GM18868 (cell line): ENCODE measurements around the gene PDGFC.

Experiments
- ATAC-seq: cut with Tn5 transposase; IDR thresholded peaks from one replicate; pipeline ENCODE4 v1.9.1; 2021; ENCODE audit warnings: mild to moderate bottlenecking, moderate library complexity; ENCODE audit not compliant: unreplicated experiment

PDGFC gene

DNA sequence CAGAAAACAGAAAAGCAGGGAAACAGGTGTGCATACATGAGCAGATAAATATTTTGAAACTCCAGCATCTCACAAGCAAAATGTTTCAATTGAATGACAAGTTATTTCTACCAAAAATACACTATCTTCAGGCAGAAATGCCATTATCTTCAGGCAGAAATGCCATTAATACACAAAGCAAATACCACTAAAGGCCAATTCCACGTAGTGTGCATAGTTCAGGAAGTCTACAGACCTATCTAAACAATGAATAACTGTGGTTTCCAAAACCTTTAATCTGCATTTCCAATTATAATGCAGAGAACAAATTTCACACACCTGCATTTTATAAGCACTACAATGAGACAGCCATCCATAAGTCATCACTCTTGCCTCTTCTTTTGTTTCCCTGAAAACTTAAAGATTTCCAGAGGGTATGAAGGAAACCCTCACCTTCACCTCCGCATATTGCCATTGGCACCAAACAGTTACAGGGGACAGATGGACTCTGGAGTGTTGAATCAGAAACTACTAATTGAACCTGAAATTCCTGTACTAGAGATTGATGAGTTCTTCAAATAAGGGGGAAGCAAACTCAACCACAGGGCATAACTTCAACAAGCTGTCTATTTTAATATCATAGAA lies 179.0 kb downstream of the PDGFC start:
- no peak for ATAC-seq

DNA sequence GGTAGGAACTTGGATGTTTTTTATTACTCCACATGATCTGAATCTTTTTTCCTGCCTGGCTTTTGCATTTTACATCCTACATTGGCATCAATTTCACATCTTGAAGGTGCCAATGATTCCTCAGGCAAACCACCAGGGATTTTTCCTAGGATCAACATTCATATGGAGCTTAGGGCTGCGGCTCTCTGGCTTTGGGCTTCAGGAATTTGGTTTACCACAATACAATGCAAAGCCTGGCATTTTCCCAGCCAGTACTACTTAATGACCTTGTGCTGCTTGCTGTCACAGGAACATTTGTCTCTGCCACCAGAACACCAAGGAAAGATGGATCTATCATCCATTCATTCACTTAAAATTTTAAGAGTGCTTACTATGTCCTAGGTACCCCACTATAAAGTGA lies 180.7 kb downstream of the PDGFC start:
- no peak for ATAC-seq

DNA sequence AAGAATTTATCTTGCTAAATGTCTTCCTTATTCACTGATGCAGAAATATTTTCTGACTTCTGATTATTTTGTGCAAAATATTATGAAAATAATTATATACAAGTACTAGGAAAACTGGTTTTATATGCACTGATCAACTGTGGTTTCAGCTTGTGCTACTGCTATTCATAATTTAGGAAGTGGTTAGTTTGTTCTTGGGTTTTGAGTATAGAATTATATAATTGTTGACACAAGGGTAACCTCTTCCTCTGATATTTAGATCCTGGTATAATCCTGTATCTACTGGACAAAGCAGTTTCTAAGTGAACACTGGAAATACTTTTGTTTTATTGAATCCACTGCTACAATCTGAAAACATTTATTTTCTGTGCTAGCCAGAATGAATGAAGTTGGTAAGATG lies 182.8 kb downstream of the PDGFC start:
- peak; percentile 51 for ATAC-seq

DNA sequence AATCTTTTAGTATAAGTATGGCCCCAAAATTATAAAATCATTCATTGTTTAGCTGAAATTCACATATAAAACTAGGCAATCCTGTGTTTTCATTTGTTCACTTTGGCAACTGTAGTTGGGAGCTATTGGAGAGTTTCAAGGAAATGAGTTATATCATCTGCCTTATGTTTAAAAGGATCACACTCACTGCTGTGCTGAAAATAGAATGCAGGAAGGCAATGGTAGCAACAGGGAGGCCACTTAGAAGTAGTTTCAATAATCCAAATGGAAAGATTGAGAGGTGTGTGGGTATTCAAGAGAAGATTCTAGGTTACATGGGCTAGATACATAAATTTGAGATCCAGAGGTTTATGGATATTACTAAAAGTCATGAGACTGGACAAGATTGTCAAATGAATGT lies 184.9 kb downstream of the PDGFC start:
- no peak for ATAC-seq

DNA sequence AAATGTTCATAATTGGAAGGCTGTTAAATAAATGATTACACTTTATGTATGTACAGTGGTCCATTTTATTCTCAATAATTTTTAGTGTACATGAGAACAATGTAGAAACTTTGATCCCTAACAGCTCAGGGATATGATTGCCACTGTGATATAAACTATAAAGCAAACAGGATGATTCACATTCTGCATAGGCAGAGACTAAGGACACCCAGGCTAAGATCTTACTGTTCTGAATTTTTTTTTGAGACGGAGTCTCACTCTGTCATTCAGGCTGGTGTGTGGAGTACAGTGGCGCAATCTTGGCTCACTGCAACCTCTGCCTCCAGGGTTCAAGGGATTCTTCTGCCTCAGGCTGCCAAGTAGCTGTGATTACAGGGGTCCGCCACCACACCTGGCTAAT lies 186.6 kb downstream of the PDGFC start:
- no peak for ATAC-seq

DNA sequence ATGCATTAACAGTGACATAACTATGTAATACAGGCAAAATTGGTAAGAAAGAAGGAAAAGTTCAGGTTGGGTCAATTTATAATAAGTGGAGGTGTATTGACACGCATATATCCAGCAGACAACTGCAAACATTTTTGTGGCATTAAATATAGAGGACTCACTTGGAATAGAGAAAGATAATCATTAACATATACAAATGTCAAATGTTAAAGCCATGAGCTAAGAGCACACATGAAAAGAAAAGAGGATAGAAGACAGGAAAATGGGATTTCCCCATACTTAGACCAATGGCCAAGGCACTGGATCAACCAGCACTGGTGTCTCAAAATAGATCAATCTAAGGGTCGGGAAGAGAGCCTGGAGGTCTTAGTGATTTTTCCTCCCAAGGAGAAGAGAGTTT lies 187.6 kb downstream of the PDGFC start:
- ATAC-seq = no peak

DNA sequence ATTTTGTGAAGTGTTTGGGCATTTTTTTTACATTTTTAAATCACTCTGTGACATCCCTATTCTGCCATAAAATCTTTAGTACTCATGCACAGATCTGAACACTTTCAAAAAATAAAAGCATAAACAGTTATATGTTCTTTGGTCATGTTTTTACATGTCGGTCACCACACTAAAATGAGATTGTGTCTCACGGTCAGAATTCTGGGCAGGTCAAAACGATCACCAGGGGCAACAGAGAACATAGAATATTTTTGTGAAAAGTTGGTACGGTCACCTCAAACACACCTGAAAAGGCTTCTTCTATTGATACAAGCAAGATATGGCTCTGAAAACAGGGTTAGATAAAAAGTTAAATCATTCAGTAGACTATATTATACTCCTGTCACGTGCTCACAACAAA lies 189.1 kb downstream of the PDGFC start:
- ATAC-seq = no peak

DNA sequence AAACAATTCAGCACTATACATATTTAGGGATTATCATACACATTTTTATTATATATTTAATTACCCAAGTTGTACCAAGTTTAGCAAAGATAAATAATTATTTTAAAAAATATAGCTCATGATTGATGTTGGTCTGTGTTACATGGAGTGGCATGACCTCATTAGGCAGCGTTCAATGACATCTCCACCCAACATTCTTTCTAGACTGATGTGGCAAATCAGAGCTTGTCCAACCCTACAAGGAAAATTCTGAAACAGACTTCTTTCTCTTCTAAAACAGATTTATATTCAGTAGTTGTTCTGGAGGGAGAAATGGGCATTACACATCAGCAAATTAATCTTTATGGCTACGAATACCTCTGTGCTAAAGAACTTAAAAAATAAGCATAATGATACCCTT lies 189.7 kb downstream of the PDGFC start:
- no peak for ATAC-seq

DNA sequence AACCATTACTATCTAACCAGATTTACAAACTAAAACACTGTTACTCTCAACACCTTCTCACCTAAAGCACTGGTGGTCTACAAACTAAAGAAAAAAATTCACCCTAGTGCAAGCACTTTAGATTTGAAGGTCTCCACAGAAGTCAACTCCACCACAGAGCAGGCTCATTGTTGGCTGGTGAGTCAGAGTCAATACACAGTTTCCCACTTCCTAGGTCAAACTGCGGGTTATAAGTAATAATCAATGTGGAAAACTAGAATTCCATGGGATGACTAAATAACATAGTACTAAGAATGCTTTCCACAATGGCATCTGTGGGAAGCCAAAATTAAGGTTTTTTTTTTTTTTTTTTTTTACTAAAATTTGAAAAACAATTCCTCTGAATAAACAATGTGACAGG lies 191.8 kb downstream of the PDGFC start:
- no peak for ATAC-seq

DNA sequence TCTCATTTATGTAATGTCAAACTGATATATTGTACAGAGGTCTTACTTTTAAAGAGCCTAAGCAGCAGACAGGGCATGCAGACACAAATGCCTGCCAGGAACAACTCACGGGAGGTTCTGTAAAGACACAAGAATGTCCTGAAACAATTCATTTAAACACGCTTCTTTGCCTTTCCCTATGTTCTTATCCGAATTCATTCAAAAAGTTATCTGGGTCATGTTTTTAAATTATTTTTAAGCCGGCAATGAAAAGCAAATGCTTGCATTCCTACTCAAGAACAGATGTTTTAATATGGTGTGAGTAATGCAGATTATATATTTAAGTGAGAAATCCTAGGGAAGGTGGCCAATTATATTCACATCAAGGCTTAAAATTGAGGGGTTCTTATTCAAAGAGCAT lies 192.6 kb downstream of the PDGFC start:
- no peak for ATAC-seq

DNA sequence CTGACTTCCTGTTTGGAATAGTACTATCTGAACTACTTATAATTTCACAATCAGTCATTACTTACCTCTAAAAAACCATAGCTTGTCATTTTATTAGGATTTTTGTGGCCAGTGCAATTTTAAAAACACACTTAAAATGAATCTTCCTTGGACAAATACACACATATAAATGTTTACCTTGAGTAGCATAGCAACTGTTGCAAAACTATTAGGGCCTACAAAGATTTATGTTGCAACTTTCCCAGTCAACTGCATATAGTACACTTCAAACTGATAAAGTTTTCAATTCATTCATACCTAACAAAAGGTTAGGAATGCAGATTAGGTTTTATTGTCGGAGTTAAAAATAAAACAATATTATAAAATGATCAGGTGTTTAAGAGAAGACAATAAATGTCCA lies 193.0 kb downstream of the PDGFC start:
- no peak for ATAC-seq

DNA sequence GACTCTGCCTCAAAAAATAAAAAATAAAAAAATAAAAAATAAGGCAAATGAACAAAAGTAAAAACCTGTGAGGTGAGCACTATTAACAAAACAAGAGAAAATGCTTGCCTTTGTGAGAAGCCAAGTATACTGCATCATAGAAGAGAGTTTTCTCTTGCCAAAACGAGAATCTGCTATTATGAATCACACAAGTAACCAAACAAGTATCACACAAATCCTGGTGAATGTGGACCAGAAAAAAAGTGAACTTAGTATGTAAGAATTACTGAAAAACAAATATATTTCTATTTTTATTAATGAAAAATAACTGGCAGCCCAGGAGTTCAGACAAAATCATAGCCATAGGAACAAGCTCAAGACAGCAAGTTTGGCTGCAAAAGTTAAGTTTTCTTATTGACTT lies 193.5 kb downstream of the PDGFC start:
- no peak for ATAC-seq

DNA sequence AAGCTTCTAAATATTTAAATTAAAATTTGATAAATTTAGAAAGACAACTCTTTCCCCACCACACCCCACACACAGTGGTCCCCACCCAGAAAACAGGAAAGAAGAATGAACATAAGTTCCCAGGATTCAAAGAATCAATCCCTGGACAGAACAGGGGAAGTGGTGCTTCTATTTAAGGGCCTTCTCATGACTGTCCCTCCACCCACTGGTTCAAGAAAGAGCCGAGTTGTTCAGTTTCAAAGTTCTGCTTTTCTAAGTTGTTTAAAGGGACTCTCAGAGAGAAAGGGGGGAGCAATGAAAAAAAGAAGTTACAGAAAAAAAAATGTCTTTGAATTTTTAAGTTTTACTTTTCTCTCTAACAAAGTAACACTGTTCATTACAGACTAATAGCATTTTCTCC lies 195.8 kb downstream of the PDGFC start:
- ATAC-seq = peak; percentile 50

DNA sequence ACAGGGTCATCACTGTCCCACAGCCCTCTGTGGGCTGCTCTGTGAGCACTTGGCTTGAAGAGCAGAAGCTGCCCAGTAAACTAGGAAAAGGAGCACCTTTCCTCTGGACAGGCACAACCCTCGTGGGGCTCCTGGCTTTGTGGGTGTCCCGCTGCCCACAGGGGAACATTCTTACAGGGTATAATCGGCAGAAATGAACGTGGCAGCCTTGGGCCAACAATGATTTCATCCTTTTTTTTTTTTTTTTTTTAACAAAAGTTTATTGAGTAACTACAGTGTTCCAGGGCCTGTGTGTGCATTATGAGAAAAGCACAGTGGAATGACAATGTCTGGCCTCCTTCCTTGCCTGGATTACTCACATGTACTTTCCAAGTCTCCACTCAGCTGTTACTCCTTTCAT lies 197.2 kb downstream of the PDGFC start:
- ATAC-seq = no peak

DNA sequence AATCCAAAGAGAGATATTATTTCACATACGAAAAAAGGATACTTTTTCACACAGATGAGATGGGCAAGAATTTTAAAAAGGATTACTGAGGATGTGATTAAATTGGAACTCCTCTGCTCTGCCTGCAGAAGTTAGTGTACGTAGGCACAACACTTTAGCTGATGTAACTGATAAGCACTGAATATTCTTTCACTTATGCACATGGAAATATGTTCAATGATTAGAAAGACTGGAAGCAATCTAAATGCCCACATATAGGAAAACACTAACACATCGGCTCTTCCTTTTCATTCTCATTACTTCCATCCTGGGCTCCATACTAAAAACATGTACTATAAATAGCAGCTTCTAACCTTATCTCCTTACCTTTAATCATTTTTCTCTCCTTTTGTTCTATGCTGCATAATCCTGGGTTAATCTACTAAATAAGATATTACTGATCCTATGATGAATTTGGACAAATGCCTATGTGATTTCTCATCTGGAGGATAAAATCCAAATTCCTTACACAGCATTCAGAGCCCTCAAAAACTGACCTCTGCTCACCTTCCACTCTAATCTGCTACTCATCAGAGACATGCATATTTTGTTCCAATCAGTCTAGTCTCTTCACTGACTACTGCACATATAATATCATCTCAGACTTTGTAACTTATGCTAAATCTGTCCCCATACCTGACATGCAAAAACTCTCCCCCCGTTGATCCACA lies 197.8 kb downstream of the PDGFC start:
- no peak for ATAC-seq

DNA sequence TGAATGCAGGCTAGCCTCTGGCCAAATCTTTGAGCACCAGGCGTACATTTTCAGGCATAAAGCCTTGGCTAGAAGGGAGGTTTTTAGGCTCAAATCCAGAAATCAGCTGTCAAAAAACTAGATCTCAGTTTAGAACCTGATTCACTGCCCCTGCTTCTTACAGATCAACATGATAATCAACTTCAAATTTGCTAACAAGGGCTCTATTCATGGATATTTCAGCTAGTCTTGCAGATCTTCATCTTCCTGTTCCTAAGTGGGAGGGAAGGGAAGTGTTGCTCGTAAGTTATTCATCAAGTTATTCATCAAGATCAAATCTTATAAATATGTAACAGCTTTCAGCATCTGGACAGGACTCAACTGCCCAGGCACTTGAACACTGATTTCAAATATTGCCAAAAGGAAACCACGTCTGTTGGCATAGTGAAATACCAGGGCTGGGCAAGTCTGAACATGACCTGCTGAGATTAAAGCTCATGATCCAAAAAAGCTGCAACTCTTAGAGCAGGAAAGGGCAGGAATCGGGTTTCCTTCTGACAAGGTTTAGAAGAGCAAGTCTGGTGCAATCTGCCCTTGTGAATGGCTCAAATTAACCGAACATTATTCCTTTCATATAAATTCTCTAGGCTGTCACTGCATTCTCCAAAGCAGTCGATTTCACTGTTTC lies 200.3 kb downstream of the PDGFC start:
- peak; percentile 39 for ATAC-seq

DNA sequence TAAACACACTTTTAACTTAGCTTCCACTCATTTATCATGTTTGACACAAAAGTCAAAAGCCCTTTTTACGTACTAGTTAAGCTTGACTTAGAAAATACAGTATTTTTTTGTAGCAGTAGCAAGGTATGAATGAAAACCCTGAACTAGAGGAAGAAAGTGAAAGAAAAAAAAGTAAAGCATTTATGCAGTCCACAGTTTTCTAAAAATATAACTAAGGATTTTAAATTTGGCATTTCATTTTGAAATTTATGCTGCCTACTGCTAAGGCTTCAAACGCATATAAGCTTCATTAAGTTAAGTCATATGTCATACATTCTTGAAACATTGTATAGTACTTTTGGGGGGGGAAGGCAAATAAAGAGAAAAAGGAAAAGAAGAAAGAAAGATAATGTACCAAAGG lies 201.5 kb downstream of the PDGFC start:
- no peak for ATAC-seq

DNA sequence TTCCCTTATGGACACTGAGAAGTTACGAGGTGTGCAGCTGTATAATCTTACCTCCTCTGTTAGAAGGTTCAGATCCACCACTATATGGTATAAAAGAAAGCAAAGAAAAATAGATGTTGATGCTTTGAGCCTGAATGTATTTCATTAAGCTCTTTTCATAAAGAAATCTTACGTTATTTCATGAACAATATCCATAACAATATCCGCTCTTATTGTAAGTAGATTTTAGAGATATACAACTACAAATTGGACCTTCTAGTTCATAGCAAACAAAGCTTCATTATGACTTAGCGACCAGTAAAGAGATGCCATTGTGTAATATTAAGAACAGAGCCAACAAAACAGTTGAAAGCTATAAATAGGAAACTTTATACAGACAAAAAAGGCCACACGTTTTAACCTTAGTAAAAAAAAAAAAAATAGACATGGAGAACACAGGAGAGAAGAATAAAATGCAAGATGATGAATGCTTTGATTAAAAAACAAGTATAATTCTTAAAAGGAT lies 203.6 kb downstream of the PDGFC start:
- ATAC-seq = no peak

DNA sequence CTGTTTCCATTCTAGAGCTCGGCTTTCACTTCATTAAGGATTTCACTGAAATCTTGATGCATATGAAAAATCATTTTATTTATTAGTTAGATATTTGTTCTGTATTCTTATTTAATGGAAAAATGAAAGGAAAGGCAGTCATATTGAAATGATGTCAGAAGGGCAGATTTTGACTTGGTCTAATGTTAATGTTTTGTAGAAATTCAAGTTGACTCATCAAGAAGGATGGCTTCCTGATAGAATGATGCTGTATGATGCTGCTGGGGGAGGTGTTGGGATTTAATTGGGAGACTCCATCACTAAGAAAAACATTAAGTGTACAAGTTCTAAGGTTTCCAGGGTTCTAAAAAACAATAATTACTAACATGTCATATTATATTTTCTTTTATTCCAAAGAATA lies 204.8 kb downstream of the PDGFC start:
- ATAC-seq = no peak

DNA sequence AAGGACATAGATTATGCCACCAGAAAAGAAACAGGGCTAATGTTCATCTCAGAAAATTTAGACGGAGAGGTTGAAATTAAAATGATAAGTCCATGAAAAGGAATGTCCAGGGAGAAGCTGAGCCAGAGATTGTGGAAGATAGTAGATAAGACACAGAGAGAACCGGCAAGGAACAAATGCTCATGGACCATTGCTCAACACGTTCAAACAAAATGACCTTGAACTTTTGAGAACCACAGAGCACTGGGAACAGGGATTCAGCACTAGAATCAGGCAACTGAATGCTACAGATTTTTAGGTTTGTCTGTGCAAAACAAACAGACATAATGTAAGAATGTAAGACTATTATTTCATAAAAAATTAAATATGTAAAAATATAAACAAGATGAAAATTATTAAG lies 206.3 kb downstream of the PDGFC start:
- no peak for ATAC-seq

DNA sequence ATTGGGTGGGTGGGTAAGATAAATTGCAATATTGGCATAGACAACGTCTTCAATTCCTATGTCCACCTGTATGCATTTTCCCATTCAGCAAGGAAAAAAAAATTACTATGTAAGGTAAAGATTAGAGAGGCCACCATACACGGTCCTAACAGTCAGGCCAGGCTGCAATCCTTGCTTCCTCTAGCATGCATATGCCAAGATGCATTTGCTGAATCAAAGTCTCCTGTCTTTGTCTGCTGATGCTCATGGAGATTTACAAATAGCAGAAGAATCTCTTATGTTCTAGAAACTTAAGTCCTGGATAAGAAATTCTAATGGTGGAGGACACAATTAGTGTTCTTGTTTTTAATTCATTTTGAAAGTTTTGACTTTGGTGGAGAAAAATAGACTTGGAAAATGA lies 206.8 kb downstream of the PDGFC start:
- no peak for ATAC-seq

DNA sequence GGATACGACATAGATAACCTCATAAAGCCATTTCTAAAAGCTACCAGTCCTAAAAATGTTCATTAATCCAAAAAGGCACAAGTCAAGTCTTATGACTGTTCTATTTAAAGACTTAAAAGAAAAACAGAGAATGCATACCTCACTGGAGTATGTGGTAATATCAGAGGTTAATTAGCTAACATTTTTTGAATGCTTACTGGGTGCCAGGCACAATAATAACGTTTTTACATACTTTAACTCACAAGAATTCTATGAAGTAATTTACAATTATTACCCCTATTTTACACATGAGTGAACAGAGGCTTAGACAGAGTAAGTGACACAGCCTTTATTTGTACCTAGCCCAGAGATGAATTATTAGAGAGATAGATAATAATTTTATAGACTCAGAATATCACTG lies 207.5 kb downstream of the PDGFC start:
- no peak for ATAC-seq
